Heart left ventricle (tissue), 16 donors: ENCODE data around the gene FBXL4. TPM values are rescaled to one million over a fixed set of nuclear protein-coding genes. Genes with fewer than 3 reads are reported as not detected.
A peak's percentile ranks its signal among the peaks of the same experiment; 100 is the strongest.

Experiments used
- ATAC-seq, 4 donors: fragments of 200-7000 bp; cut with Tn5 transposase; one replicate each; pipeline ENCODE4 v1.9.1; 2020 to 2022; ENCODE audit warnings: moderate library complexity in 4 of 4, mild to moderate bottlenecking in 3 of 4, moderate number of reproducible peaks in 1 of 4
- DNase-seq, 5 donors: peaks; one replicate each; pipeline ENCODE4 v3.0.0-alpha.2; 2020
- H3K27ac ChIP-seq, 12 donors: fragments of 200-600 bp; sonication (generic) in 4 of 12; one replicate each; pipeline versions ENCODE4 v1.5.0 to v1.8.0; 2016 to 2022; ENCODE audit warnings: mild to moderate bottlenecking in 2 of 12
- H3K27me3 ChIP-seq, 9 donors: fragments of 200-600 bp; sonication (generic) in 2 of 9; one replicate each; pipeline versions ENCODE4 v1.5.1 to v1.8.0; 2016 to 2022; ENCODE audit warnings: mild to moderate bottlenecking in 3 of 9
- H3K36me3 ChIP-seq, 9 donors: fragments of 200-600 bp; sonication (generic) in 2 of 9; one replicate each; pipeline versions ENCODE4 v1.5.0 to v1.8.0; 2018 to 2022; ENCODE audit warnings: mild to moderate bottlenecking in 2 of 9
- H3K4me1 ChIP-seq, 12 donors: fragments of 200-600 bp; sonication (generic) in 4 of 12; one replicate each; pipeline versions ENCODE4 v1.5.0 to v1.8.0; 2016 to 2022; ENCODE audit warnings: mild to moderate bottlenecking in 3 of 12
- H3K4me3 ChIP-seq, 12 donors: fragments of 200-600 bp; sonication (generic) in 4 of 12; one replicate each; pipeline versions ENCODE4 v1.5.0 to v1.8.0; 2017 to 2022; ENCODE audit warnings: mild to moderate bottlenecking in 9 of 12, moderate library complexity in 4 of 12
- H3K9me3 ChIP-seq, 12 donors: fragments of 200-600 bp; sonication (generic) in 4 of 12; one replicate each; pipeline versions ENCODE4 v1.5.0 to v1.8.0; 2016 to 2022; ENCODE audit warnings: mild to moderate bottlenecking in 1 of 12
- CTCF ChIP-seq, 12 donors: fragments of 200-600 bp; sonication (generic) in 4 of 12; IDR thresholded peaks; one replicate each; pipeline versions ENCODE4 v1.5.0 to v1.8.0; 2018 to 2022; ENCODE audit warnings: antibody characterized with exemption in 12 of 12, mild to moderate bottlenecking in 5 of 12
- POLR2A ChIP-seq, 2 donors: fragments of 450-650 bp; IDR thresholded peaks; one replicate each; pipeline ENCODE4 v1.6.1; 2017; ENCODE audit warnings: antibody characterized with exemption in 2 of 2, mild to moderate bottlenecking in 2 of 2, moderate library complexity in 2 of 2
- WGBS, 4 donors: extraction: QIAGEN DNeasy Blood & Tissue Kit in 2 of 4; methylation state at CpG; one replicate each; pipeline versions ENCODE4 v1.1.5 to v1.1.7; 2013 to 2018; 5-methylcytosine and 5-hydroxymethylcytosine counted together
- intact Hi-C, 10 donors: fragments of 100-400 bp; cut with DNase I; formaldehyde crosslinking; loops; one replicate each; pipeline versions ENCODE4 v1.11.1 to v1.14.2; 2022
- long read RNA-seq, 3 donors: library from polyadenylated mRNA; unstranded; transcript quantifications; one replicate each; pipeline ENCODE4 v2.0.0, GENCODE V29; 2020 to 2021
- polyA plus RNA-seq, 2 donors: library from polyadenylated mRNA; stranded (reverse); fragments of 200-250 nt; gene quantifications; one replicate each; pipeline ENCODE4 v1.2.3, GENCODE V29; 2013
- total RNA-seq, 9 donors: library from RNA; depleted of rRNA in 2 of 9; stranded (reverse); fragments of >200 nt in 2 of 9; fragmentation: NEBNext Ultra II Directional in 3 of 9; extraction: Animal tissue kit (Norgen Biotek cat#: 25700) in 3 of 9; gene quantifications; one replicate each; pipeline versions ENCODE4 v1.1.0 to v1.2.4, GENCODE V29; 2016 to 2023
- donor health status: ischemic (EF 13 %, LVEDD 7.1; RV severe dilation, severe dysfunction).
- donor health status: healthy with polysubstance abuse.
- donor health status: DM: no; HTN: yes; CAD: no.
- donor health status: DM: no; HTN: no; CAD: no.
- donor health status: ischemic (EF 25% LVEDD 6.9; RV normal size, moderate dysfunction).
- donor health status: ischemic (EF 25% LVEDD 5.7; RV mildly dilated, moderate dysfunction).
- donor health status: healthy.
- donor health status: DM: yes; HTN: yes; CAD: no.
- donor health status: ischemic (EF 35%, LVEDD 5.7; RV mildly dilated, moderate dysfunction).
- donor health status: nonischemic (EF 11% LVEDD 7.7; RV severe dilation, severe dysfunction).
- donor health status: DM: yes; HTN: yes; CAD: no.
- donor health status: PGD.
- donor health status: ischemic (EF 29% LVEDD 5.4; RV normal size, mild dysfunction).
- donor health status: nonischemic (EF 23%, LVEDD 6.1; RV moderate dilation, normal function).

FBXL4 gene
- total RNA-seq (10 to 100 TPM; 14.5 to 22.0 (median 17.2) TPM), polyA plus RNA-seq (1 to 10 TPM; 2.9 to 6.6 TPM)
- long read RNA-seq, donor 1, full-length matches to known transcripts, result 11 of 25 reads
- long read RNA-seq, donor 1, partial matches to known transcripts, result 7 of 25 reads
- long read RNA-seq, donor 1, other reads (novel, unspliced or antisense), result 7 of 25 reads
- long read RNA-seq, donor 2, full-length matches to known transcripts, result 46 of 81 reads
- long read RNA-seq, donor 2, partial matches to known transcripts, result 12 of 81 reads
- long read RNA-seq, donor 2, other reads (novel, unspliced or antisense), result 23 of 81 reads
- long read RNA-seq, donor 3, full-length matches to known transcripts, result 11 of 24 reads
- long read RNA-seq, donor 3, partial matches to known transcripts, result 3 of 24 reads
- long read RNA-seq, donor 3, other reads (novel, unspliced or antisense), result 10 of 24 reads

GRCh38 chr6:98947411-98948292, at the start of gene FBXL4:
Gene FBXL4, minus strand, starts transcription at chr6:98947946. Its CDS starts 20,958 bp downstream, at chr6:98926988.
- intact Hi-C loops, result no loop called here
- Histone ChIP-seq H3K36me3 (no peaks in the 10 kb centered on the region), H3K4me3 (peak within 1 kb of the TSS; percentile 72 to 99 (median 86)), H3K9me3 (peaks cover 0 to 17% (median 0%) of the 10 kb centered on the region in 12 donors), H3K27ac (peak within 1 kb of the TSS; percentile 73 to 92 (median 90)), H3K4me1 (peaks cover 0 to 27% (median 14%) of the 10 kb centered on the region in 12 donors), H3K27me3 (no peaks in the 10 kb centered on the region)
- 2 to 7% (median 3%) methylated on average over 21 to 93 of the region's 93 CpGs for WGBS, 4 donors
- DNase-seq (peak; percentile 84 to 92 (median 90)), ATAC-seq (peak; percentile 96 to 98 (median 97))
- TF ChIP-seq CTCF (IDR thresholded peaks at IDR 0.05) (no peak), POLR2A (IDR thresholded peaks at IDR 0.05) (peak in 1 of 2 donors; percentile 61)

- DNase-seq, result no peak
- TF ChIP-seq POLR2A (IDR thresholded peaks at IDR 0.05), result no peak
- TF ChIP-seq CTCF (IDR thresholded peaks at IDR 0.05), result no peak
- Histone ChIP-seq H3K9me3 (no peaks in the 10 kb centered on the region), H3K4me1 (peaks cover 0 to 12% (median 0%) of the 10 kb centered on the region in 12 donors), H3K36me3 (no peaks in the 10 kb centered on the region), H3K4me3 (no peak overlapping the region), H3K27ac (no peak overlapping the region), H3K27me3 (no peaks in the 10 kb centered on the region)
- WGBS, 4 donors, result 65 to 82% (median 69%) methylated on average over 1 of the region's 1 CpG
- ATAC-seq, result no peak
- intact Hi-C loops, result no loop called here
Measured at GRCh38 chr6:98995116-98995515, 47.4 kb upstream of the FBXL4 start.

GRCh38 chr6:98992535-98992934, 44.8 kb upstream of the FBXL4 start:
- peaks cover 0 to 12% (median 0%) of the 10 kb centered on the region in 12 donors for H3K4me1 ChIP-seq
- H3K36me3 ChIP-seq, result no peaks in the 10 kb centered on the region
- 35 to 52% (median 43%) methylated on average over 1 of the region's 1 CpG for WGBS, 4 donors
- peak overlapping the region in 4 of 12 donors; percentile 16 to 74 (median 42) for H3K27ac ChIP-seq
- DNase-seq, result no peak
- peak; percentile 71 to 86 (median 84) for ATAC-seq
- H3K9me3 ChIP-seq, result no peaks in the 10 kb centered on the region
- no peak overlapping the region for H3K4me3 ChIP-seq
- TF ChIP-seq CTCF (IDR thresholded peaks at IDR 0.05) (no peak), POLR2A (IDR thresholded peaks at IDR 0.05) (no peak)
- H3K27me3 ChIP-seq, result no peaks in the 10 kb centered on the region
- intact Hi-C loops, result no loop called here
